SU-DHL-6 (cell line): ENCODE results near the gene RNU6-1.

Experiments used
- H2AFZ ChIP-seq: fragments of 200-600 bp; sonication (generic); 2 replicates; pipeline ENCODE4 v1.6.1; 2014; ENCODE audit warnings: low read depth, mild to moderate bottlenecking, moderate library complexity, mixed read lengths, antibody characterized with exemption, low read length; ENCODE audit not compliant: severe bottlenecking
- H3F3A ChIP-seq: fragments of 200-600 bp; shearing (Covaris generic); 2 replicates; pipeline ENCODE4 v1.6.0; 2016; ENCODE audit warnings: antibody characterized with exemption, mild to moderate bottlenecking; ENCODE audit not compliant: insufficient read depth
- H3K27ac ChIP-seq: fragments of 200-600 bp; sonication (generic); 2 replicates; pipeline ENCODE4 v1.5.1; 2016; ENCODE audit warnings: low read depth, mild to moderate bottlenecking, low read length, moderate library complexity, mixed read lengths
- H3K27me3 ChIP-seq: fragments of 200-600 bp; sonication (generic), shearing (Covaris generic); 2 replicates; pipeline ENCODE4 v1.6.0; 2014; ENCODE audit warnings: mild to moderate bottlenecking, low read length
- H3K36me3 ChIP-seq: fragments of 200-600 bp; sonication (generic); 2 replicates; pipeline ENCODE4 v1.6.1; 2014; ENCODE audit warnings: mild to moderate bottlenecking, low read length, mixed read lengths
- H3K4me2 ChIP-seq: fragments of 300-600, 200-600 bp; shearing (Covaris generic), sonication (generic); 2 replicates; pipeline ENCODE4 v1.6.0; 2014; ENCODE audit warnings: low read length, low read depth, mild to moderate bottlenecking; ENCODE audit not compliant: poor library complexity, severe bottlenecking
- H3K4me3 ChIP-seq: fragments of 200-600 bp; sonication (generic); 2 replicates; pipeline ENCODE4 v1.5.1; 2014; ENCODE audit warnings: antibody characterized with exemption, low read length, mild to moderate bottlenecking, mixed read lengths; ENCODE audit not compliant: insufficient read depth, poor library complexity, severe bottlenecking
- H3K79me2 ChIP-seq: fragments of 200-600 bp; sonication (generic); 2 replicates; pipeline ENCODE4 v1.6.1; 2014; ENCODE audit warnings: mild to moderate bottlenecking, low read length, moderate library complexity; ENCODE audit not compliant: insufficient read depth
- H3K9ac ChIP-seq: fragments of 200-600 bp; sonication (generic); 2 replicates; pipeline ENCODE4 v1.7.0; 2014; ENCODE audit warnings: mild to moderate bottlenecking, low read length
- H3K9me2 ChIP-seq: fragments of 200-600 bp; sonication (generic); replicated peaks from 2 replicates; pipeline ENCODE4 v1.6.1; 2014; ENCODE audit warnings: low read length; ENCODE audit not compliant: insufficient read depth
- H3K9me3 ChIP-seq: fragments of 200-600 bp; sonication (generic); 2 replicates; pipeline ENCODE4 v1.6.1; 2014; ENCODE audit warnings: low read length, mixed read lengths; ENCODE audit not compliant: insufficient read depth
- H4K20me1 ChIP-seq: fragments of 200-600 bp; sonication (generic); 2 replicates; pipeline ENCODE4 v1.6.1; 2014; ENCODE audit warnings: low read depth, mild to moderate bottlenecking, antibody characterized with exemption, low read length, moderate library complexity, mixed read lengths
- CTCF ChIP-seq: fragments of 200-600 bp; sonication (generic); IDR thresholded peaks from one replicate; pipeline ENCODE4 v1.5.1; 2017; ENCODE audit warnings: antibody characterized with exemption, mild to moderate bottlenecking, low read length, moderate library complexity; ENCODE audit not compliant: insufficient read depth, poor library complexity, severe bottlenecking
- EZH2phosphoT487 ChIP-seq: fragments of 200-600 bp; sonication (generic), shearing (Covaris generic); conservative IDR thresholded peaks from 2 replicates; pipeline ENCODE4 v1.6.1; 2018; ENCODE audit warnings: mild to moderate bottlenecking, antibody characterized with exemption, low read length, moderate library complexity, mixed read lengths

The RNU6-1 gene

GRCh38 chr15:67885175-67885523, 45.3 kb upstream of the RNU6-1 start:
- Histone ChIP-seq H3K9ac (peak overlapping the region; percentile 35), H3K36me3 (no peaks in the 10 kb centered on the region), H3K4me2 (peak overlapping the region; percentile 48), H3F3A (no peaks in the 10 kb centered on the region), H2AFZ (peak overlapping the region; percentile 55), H3K27me3 (no peaks in the 10 kb centered on the region), H3K27ac (no peak overlapping the region), H3K79me2 (no peaks in the 10 kb centered on the region), H3K4me3 (peak overlapping the region; percentile 12), H3K9me2 (no peaks in the 10 kb centered on the region), H4K20me1 (no peaks in the 10 kb centered on the region), H3K9me3 (no peaks in the 10 kb centered on the region)
- TF ChIP-seq CTCF (no peak), EZH2phosphoT487 (no peak)

- Histone ChIP-seq H3K4me2 (peak overlapping the region; percentile 48), H3K9ac (peak overlapping the region; percentile 35), H3K4me3 (peak overlapping the region; percentile 12), H3K79me2 (no peaks in the 10 kb centered on the region), H3K9me2 (no peaks in the 10 kb centered on the region), H3K36me3 (no peaks in the 10 kb centered on the region), H4K20me1 (no peaks in the 10 kb centered on the region), H2AFZ (peak overlapping the region; percentile 55), H3K27me3 (no peaks in the 10 kb centered on the region), H3F3A (no peaks in the 10 kb centered on the region), H3K9me3 (no peaks in the 10 kb centered on the region), H3K27ac (no peak overlapping the region)
- no peak for TF ChIP-seq CTCF
- no peak for TF ChIP-seq EZH2phosphoT487
Observed at GRCh38 chr15:67884514-67885174, 44.8 kb upstream of the RNU6-1 start.

- Histone ChIP-seq H3F3A (no peaks in the 10 kb centered on the region), H4K20me1 (no peaks in the 10 kb centered on the region), H2AFZ (peak overlapping the region; percentile 55), H3K9me2 (no peaks in the 10 kb centered on the region), H3K27me3 (no peaks in the 10 kb centered on the region), H3K9me3 (no peaks in the 10 kb centered on the region), H3K27ac (no peak overlapping the region), H3K4me2 (peak overlapping the region; percentile 48), H3K79me2 (no peaks in the 10 kb centered on the region), H3K4me3 (no peak overlapping the region), H3K36me3 (no peaks in the 10 kb centered on the region), H3K9ac (peak overlapping the region; percentile 35; the same call in 1 of the 2 replicates)
- TF ChIP-seq CTCF (no peak), EZH2phosphoT487 (no peak)
Observed at GRCh38 chr15:67884009-67884408, 44.2 kb upstream of the RNU6-1 start.
